Left renal pelvis (tissue), 4 donors: ENCODE data around the gene FAM76A. TPM values are rescaled to one million over a fixed set of nuclear protein-coding genes. Genes with fewer than 3 reads are reported as not detected.
"Not testable (repeated sequence)": the region's sequence is repeated elsewhere in the genome, so short reads cannot be mapped to it uniquely, and the experiment has no call there.

Source experiments
- DNase-seq, 4 donors: peaks; one replicate each; pipeline ENCODE4 v3.0.0-alpha.2; 2013; ENCODE audit warnings: low read depth in 4 of 4, low spot score in 3 of 4
- polyA plus RNA-seq, 4 donors: library from polyadenylated mRNA; unstranded; fragments of 120-200 nt; gene quantifications; one replicate each; pipeline ENCODE4 v1.2.1, GENCODE V29; 2013; ENCODE audit not compliant: insufficient read length in 4 of 4

Gene FAM76A
- polyA plus RNA-seq, 4 donors = 11.9 to 16.7 (median 14.5) TPM

- no peak for DNase-seq
These were observed 48.9 kb downstream of the FAM76A start for GRCh38 chr1:27774654-27775053.

GRCh38 chr1:27775336-27775735, 49.6 kb downstream of the FAM76A start:
- DNase-seq = not testable (repeated sequence)

GRCh38 chr1:27776276-27776675, 50.5 kb downstream of the FAM76A start:
- DNase-seq = not testable (repeated sequence)

GRCh38 chr1:27778056-27778455, 52.3 kb downstream of the FAM76A start:
- DNase-seq = no peak

GRCh38 chr1:27779122-27779521, 53.4 kb downstream of the FAM76A start:
- DNase-seq = no peak

GRCh38 chr1:27782950-27783349, 57.2 kb downstream of the FAM76A start:
- no peak for DNase-seq

- no peak for DNase-seq
These were observed 58.9 kb downstream of the FAM76A start for GRCh38 chr1:27784700-27785099.

- no peak for DNase-seq
These were observed 60.2 kb downstream of the FAM76A start for GRCh38 chr1:27785781-27786455.

- no peak for DNase-seq
These were observed 62.1 kb downstream of the FAM76A start for GRCh38 chr1:27787895-27788294.

- no peak for DNase-seq
These were observed 63.8 kb downstream of the FAM76A start for GRCh38 chr1:27789540-27790041.

- DNase-seq = not testable (repeated sequence)
These were observed 64.5 kb downstream of the FAM76A start for GRCh38 chr1:27790270-27790669.

- no peak for DNase-seq
These were observed 69.8 kb downstream of the FAM76A start for GRCh38 chr1:27795601-27796000.

GRCh38 chr1:27804791-27805190, 79.0 kb downstream of the FAM76A start:
- DNase-seq = no peak

- DNase-seq = no peak
These were observed 81.0 kb downstream of the FAM76A start for GRCh38 chr1:27806758-27807157.

- no peak for DNase-seq
These were observed 81.6 kb downstream of the FAM76A start for GRCh38 chr1:27807385-27807784.

GRCh38 chr1:27808131-27808530, 82.4 kb downstream of the FAM76A start:
- DNase-seq = not testable (repeated sequence)

GRCh38 chr1:27809883-27810282, 84.1 kb downstream of the FAM76A start:
- DNase-seq = no peak

GRCh38 chr1:27811741-27812500, 86.2 kb downstream of the FAM76A start:
- DNase-seq = no peak
